Measurements from ENCODE around the gene ONECUT3.

- TF ChIP-seq CTCF (IDR thresholded peaks at IDR 0.05; ENCODE audit: low read depth, low read length) (no peak), EZH2phosphoT487 (IDR thresholded peaks at IDR 0.05; ENCODE audit: low read depth) (no peak)
Measured at GRCh38 chr19:1766800-1767352, 13.6 kb downstream of the ONECUT3 start.
